Esophagus squamous epithelium (tissue), 5 donors: Measurements from ENCODE around the gene STOML1. TPM values are rescaled to one million over a fixed set of nuclear protein-coding genes. Genes with fewer than 3 reads are reported as not detected.

Experiments
- DNase-seq: peaks from one replicate; lab custom pipeline; 2025; lab: John Stamatoyannopoulos, UW
- H3K27ac ChIP-seq, 4 donors: fragments of 200-600 bp; sonication (generic); one replicate each; pipeline ENCODE4 v1.5.1; 2016 to 2019; ENCODE audit warnings: mild to moderate bottlenecking in 1 of 4
- H3K27me3 ChIP-seq, 4 donors: fragments of 200-600 bp; sonication (generic); 1 replicate in 3 of 4; 2 replicates in 1 of 4; pipeline versions ENCODE4 v1.5.1 to v1.6.0; 2017 to 2021; ENCODE audit warnings: antibody characterized with exemption in 1 of 4
- H3K36me3 ChIP-seq, 3 donors: fragments of 200-600 bp; sonication (generic); one replicate each; pipeline ENCODE4 v1.5.1; 2016 to 2019
- H3K4me1 ChIP-seq, 3 donors: fragments of 200-600 bp; sonication (generic); one replicate each; pipeline ENCODE4 v1.5.1; 2017 to 2019
- H3K4me3 ChIP-seq, 4 donors: fragments of 200-600 bp; sonication (generic); 1 replicate in 3 of 4; 2 replicates in 1 of 4; pipeline ENCODE4 v1.5.1; 2016 to 2019; ENCODE audit warnings: mild to moderate bottlenecking in 2 of 4, moderate library complexity in 1 of 4
- H3K9me3 ChIP-seq, 3 donors: fragments of 200-600 bp; sonication (generic); one replicate each; pipeline ENCODE4 v1.5.1; 2016 to 2019
- POLR2A ChIP-seq, 4 donors: fragments of 450-650 bp; IDR thresholded peaks; one replicate each; pipeline ENCODE4 v1.6.1; 2017; ENCODE audit warnings: antibody characterized with exemption in 4 of 4, mild to moderate bottlenecking in 4 of 4, moderate library complexity in 3 of 4
- WGBS, 2 donors: methylation state at CpG; one replicate each; pipeline ENCODE4 v1.1.5; 2018; 5-methylcytosine and 5-hydroxymethylcytosine counted together
- intact Hi-C: fragments of 100-400 bp; cut with DNase I; formaldehyde crosslinking; loops from one replicate; pipeline ENCODE4 v1.15.0; 2022
- total RNA-seq, 4 donors: library from RNA; depleted of rRNA; stranded (reverse); fragments of >200 nt; gene quantifications; one replicate each; pipeline ENCODE4 v1.1.0, GENCODE V29; 2016
- TF ChIP-seq, protein P1 (sequence below), 6 experiments: fragments of 450-650 bp in 4 of 6; fragments of 200-600 bp in 2 of 6; sonication (generic) in 2 of 6; IDR thresholded peaks; one replicate each; pipeline ENCODE4 v1.5.1; 2016 to 2019; ENCODE audit warnings: antibody characterized with exemption in 6 of 6, mild to moderate bottlenecking in 4 of 6, moderate library complexity in 4 of 6
- donor health status: DM: yes; HTN: yes; CAD: no.

STOML1 gene
- total RNA-seq, 4 donors from 2014 or later, result 8.3 to 14.8 (median 11.1) TPM

DNA sequence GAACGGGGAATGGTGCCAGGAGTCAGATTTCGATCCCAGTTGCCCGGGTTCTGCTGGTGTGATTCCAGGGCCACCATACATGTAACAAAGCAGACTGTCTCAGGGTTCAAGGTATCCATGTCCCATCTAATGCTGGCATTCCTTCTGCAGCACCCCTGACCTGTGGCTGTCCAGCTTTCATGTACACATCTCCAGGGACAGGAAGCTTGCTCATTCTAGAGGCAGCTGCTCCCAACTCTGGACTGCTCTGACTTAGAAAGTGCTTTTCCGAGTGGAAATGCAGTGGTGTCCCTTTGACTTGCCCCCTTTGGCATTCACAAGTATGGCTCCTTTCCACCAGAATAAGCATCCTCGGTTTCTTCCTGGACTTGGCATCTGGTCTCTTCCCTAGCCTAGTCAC is 33.3 kb upstream of the STOML1 start:
- no peak for DNase-seq
- H3K27ac ChIP-seq, result peak overlapping the region in 1 of 4 donors; percentile 17
- intact Hi-C loops, result no loop called here
- H3K36me3 ChIP-seq, result peaks cover 18 to 96% (median 42%) of the 10 kb centered on the region in 3 donors
- peaks cover 0 to 29% (median 7%) of the 10 kb centered on the region in 3 donors for H3K4me1 ChIP-seq
- no peaks in the 10 kb centered on the region for H3K9me3 ChIP-seq
- 44 to 55% methylated on average over 5 of the region's 5 CpGs for WGBS, 2 donors
- no peak overlapping the region for H3K4me3 ChIP-seq
- no peaks in the 10 kb centered on the region for H3K27me3 ChIP-seq
- no peak for TF ChIP-seq POLR2A (IDR thresholded peaks at IDR 0.05)
- TF ChIP-seq, protein P1, sequence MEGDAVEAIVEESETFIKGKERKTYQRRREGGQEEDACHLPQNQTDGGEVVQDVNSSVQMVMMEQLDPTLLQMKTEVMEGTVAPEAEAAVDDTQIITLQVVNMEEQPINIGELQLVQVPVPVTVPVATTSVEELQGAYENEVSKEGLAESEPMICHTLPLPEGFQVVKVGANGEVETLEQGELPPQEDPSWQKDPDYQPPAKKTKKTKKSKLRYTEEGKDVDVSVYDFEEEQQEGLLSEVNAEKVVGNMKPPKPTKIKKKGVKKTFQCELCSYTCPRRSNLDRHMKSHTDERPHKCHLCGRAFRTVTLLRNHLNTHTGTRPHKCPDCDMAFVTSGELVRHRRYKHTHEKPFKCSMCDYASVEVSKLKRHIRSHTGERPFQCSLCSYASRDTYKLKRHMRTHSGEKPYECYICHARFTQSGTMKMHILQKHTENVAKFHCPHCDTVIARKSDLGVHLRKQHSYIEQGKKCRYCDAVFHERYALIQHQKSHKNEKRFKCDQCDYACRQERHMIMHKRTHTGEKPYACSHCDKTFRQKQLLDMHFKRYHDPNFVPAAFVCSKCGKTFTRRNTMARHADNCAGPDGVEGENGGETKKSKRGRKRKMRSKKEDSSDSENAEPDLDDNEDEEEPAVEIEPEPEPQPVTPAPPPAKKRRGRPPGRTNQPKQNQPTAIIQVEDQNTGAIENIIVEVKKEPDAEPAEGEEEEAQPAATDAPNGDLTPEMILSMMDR (IDR thresholded peaks at IDR 0.05), result no peak

DNA sequence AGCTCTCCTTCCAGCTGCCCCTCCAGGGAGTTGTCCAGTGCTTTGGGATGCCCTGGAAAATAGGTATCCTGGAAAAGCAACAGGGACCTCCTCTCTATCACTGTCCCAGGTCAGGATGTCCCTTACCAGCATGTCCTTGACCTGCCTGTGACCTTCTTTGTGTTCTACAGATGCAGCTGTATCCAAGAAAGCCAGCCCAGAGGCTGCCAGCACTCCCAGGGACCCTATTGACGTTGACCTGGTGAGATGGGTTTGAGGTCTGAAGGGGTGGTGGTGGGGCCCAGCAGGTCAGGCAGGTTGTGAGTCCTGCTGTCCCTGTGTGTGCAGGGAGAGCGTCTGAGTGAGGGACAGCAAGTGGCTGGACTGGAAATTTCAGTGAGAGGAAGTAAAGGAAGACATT is 32.6 kb upstream of the STOML1 start:
- intact Hi-C loops, result no loop called here
- Histone ChIP-seq H3K27ac (peak overlapping the region in 2 of 4 donors; percentile 17 to 23), H3K4me3 (no peak overlapping the region), H3K36me3 (peaks cover 18 to 95% (median 42%) of the 10 kb centered on the region in 3 donors), H3K9me3 (no peaks in the 10 kb centered on the region), H3K27me3 (no peaks in the 10 kb centered on the region), H3K4me1 (peaks cover 0 to 29% (median 7%) of the 10 kb centered on the region in 3 donors)
- TF ChIP-seq, protein P1 (IDR thresholded peaks at IDR 0.05), result no peak
- TF ChIP-seq POLR2A (IDR thresholded peaks at IDR 0.05), result no peak
- DNase-seq, result no peak
- WGBS, 2 donors, result 44% methylated on average over 2 of the region's 2 CpGs; no CpG with 5 or more reads in 1 of the 2 donors

DNA sequence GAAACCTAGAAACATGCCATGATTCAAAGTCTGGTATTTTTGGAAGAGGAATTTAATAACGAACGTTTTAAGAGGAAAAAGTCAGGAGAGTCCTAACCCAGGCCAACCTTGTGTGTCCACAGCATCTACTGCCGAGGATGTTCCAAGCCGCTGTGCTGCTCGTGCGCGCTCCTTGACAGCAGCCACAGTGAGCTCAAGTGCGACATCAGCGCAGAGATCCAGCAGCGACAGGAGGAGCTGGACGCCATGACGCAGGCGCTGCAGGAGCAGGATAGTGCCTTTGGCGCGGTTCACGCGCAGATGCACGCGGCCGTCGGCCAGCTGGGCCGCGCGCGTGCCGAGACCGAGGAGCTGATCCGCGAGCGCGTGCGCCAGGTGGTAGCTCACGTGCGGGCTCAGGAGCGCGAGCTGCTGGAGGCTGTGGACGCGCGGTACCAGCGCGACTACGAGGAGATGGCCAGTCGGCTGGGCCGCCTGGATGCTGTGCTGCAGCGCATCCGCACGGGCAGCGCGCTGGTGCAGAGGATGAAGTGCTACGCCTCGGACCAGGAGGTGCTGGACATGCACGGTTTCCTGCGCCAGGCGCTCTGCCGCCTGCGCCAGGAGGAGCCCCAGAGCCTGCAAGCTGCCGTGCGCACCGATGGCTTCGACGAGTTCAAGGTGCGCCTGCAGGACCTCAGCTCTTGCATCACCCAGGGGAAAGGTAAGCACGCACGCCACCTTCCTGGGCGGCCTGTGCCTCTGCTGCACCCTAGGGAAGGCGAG is 30.8 kb upstream of the STOML1 start:
- peaks cover 18 to 88% (median 36%) of the 10 kb centered on the region in 3 donors for H3K36me3 ChIP-seq
- H3K9me3 ChIP-seq, result no peaks in the 10 kb centered on the region
- TF ChIP-seq, protein P1 (IDR thresholded peaks at IDR 0.05), result no peak
- no peak for TF ChIP-seq POLR2A (IDR thresholded peaks at IDR 0.05)
- intact Hi-C loops, result no loop called here
- no peak overlapping the region for H3K27ac ChIP-seq
- 93 to 95% methylated on average over 31 to 52 of the region's 66 CpGs for WGBS, 2 donors
- H3K4me1 ChIP-seq, result peaks cover 0 to 23% (median 7%) of the 10 kb centered on the region in 3 donors
- H3K27me3 ChIP-seq, result no peaks in the 10 kb centered on the region
- DNase-seq, result no peak
- H3K4me3 ChIP-seq, result no peak overlapping the region

DNA sequence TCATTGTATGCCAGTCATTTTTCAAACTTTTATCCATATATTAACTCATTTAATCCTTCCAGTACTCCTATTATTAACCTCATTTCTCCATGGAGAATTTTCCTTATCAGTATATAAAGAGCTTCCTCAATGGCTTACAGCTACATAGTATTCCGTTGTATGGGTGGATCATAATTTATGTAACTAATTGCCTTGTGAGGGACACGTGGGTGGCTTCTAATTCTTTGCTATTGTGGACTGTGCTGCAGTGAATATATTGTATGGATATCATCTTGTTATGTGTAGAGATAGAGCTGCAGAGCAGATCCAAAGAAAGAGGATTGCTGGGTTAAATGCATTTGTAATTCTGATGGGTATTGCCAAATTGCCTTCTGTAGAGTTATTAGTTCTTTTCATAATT is 27.6 kb upstream of the STOML1 start:
- H3K36me3 ChIP-seq, result peaks cover 14 to 85% (median 14%) of the 10 kb centered on the region in 3 donors
- H3K4me3 ChIP-seq, result no peak overlapping the region
- no peaks in the 10 kb centered on the region for H3K9me3 ChIP-seq
- intact Hi-C loops, result no loop called here
- DNase-seq, result no peak
- H3K27me3 ChIP-seq, result no peaks in the 10 kb centered on the region
- H3K27ac ChIP-seq, result no peak overlapping the region
- TF ChIP-seq, protein P1 (IDR thresholded peaks at IDR 0.05), result no peak
- no peak for TF ChIP-seq POLR2A (IDR thresholded peaks at IDR 0.05)
- peaks cover 0 to 14% (median 5%) of the 10 kb centered on the region in 3 donors for H3K4me1 ChIP-seq
- 27 to 44% methylated on average over 2 of the region's 2 CpGs for WGBS, 2 donors

DNA sequence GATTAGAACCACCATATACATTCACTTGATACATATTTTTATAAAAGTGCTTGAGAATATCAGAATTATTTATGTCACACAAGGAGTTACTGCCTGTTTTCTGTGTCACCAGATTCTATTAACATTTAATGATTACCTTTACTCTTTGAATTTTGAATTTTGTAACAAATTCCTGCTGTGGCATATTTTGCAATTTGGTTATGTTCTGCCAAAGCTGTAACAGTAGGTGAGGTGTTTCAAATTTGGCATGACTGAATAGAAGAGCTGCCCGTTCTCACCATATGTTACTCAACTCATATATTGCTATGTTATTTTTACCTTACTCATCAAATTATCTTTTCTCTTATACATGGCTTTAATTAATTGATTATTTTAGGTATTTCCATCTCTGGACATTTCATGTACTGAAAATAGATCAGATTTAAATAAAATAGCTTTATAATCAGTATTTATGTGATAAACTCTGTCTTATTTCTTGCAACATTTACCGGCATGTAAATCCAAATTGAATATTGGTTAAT is 21.3 kb upstream of the STOML1 start:
- Histone ChIP-seq H3K4me1 (peaks cover 11 to 57% (median 42%) of the 10 kb centered on the region in 3 donors), H3K27me3 (no peaks in the 10 kb centered on the region), H3K4me3 (no peak overlapping the region), H3K9me3 (no peaks in the 10 kb centered on the region), H3K27ac (no peak overlapping the region), H3K36me3 (peaks cover 0 to 47% (median 6%) of the 10 kb centered on the region in 3 donors)
- DNase-seq, result no peak
- 70 to 83% methylated on average over 2 of the region's 2 CpGs for WGBS, 2 donors
- no peak for TF ChIP-seq POLR2A (IDR thresholded peaks at IDR 0.05)
- TF ChIP-seq, protein P1 (IDR thresholded peaks at IDR 0.05), result no peak
- intact Hi-C loops, result no loop called here
